H1 (cell line): Measurements from ENCODE around the gene HPS3. TPM values are rescaled to one million over a fixed set of nuclear protein-coding genes. Genes with fewer than 3 reads are reported as not detected.
A peak's percentile ranks its signal among the peaks of the same experiment; 100 is the strongest.

Experiments
- BCL11A ChIP-seq, 2 experiments: IDR thresholded peaks; one replicate each; pipeline ENCODE4 v1.6.1; 2011; ENCODE audit warnings: low read depth in 2 of 2, low read length in 2 of 2, mild to moderate bottlenecking in 2 of 2
- BRCA1 ChIP-seq: IDR thresholded peaks from 2 replicates; pipeline ENCODE4 v1.6.1; 2012; ENCODE audit warnings: low read depth, low read length, improper control_type of control experiment
- CREB1 ChIP-seq: IDR thresholded peaks from 2 replicates; pipeline ENCODE4 v1.6.1; 2012; ENCODE audit warnings: inconsistent platforms
- FOSL1 ChIP-seq: IDR thresholded peaks from 2 replicates; pipeline ENCODE4 v1.6.1; 2011; ENCODE audit warnings: mild to moderate bottlenecking, low read depth, low read length, moderate library complexity; ENCODE audit not compliant: insufficient read depth
- POLR2A ChIP-seq, 2 experiments: IDR thresholded peaks; 1 replicate in 1 of 2; 2 replicates in 1 of 2; pipeline ENCODE4 v1.6.1; 2011; ENCODE audit warnings: low read depth in 2 of 2, low read length in 2 of 2, mild to moderate bottlenecking in 2 of 2; ENCODE audit errors: control extremely low read depth in 1 of 2
- POLR2AphosphoS5 ChIP-seq: IDR thresholded peaks from 2 replicates; pipeline ENCODE4 v1.6.1; 2011; ENCODE audit warnings: low read depth, low read length
- RXRA ChIP-seq: IDR thresholded peaks from 2 replicates; pipeline ENCODE4 v1.6.1; 2011; ENCODE audit warnings: low read depth, mild to moderate bottlenecking, low read length, moderate library complexity; ENCODE audit not compliant: insufficient read depth
- SUZ12 ChIP-seq: fragments of 200-600 bp; sonication (generic); IDR thresholded peaks from 2 replicates; pipeline ENCODE4 v1.6.1; 2012; ENCODE audit warnings: mild to moderate bottlenecking, inconsistent platforms, low read length, moderate library complexity, mixed read lengths
- TAF1 ChIP-seq: IDR thresholded peaks from 2 replicates; pipeline ENCODE4 v1.6.1; 2011; ENCODE audit warnings: mild to moderate bottlenecking, low read depth, low read length
- TBP ChIP-seq: IDR thresholded peaks from 2 replicates; pipeline ENCODE4 v1.6.1; 2011; ENCODE audit warnings: low read depth, low read length, improper control_type of control experiment
- TCF12 ChIP-seq: IDR thresholded peaks from 2 replicates; pipeline ENCODE4 v1.6.1; 2011; ENCODE audit warnings: low read depth, mild to moderate bottlenecking, low read length
- TEAD4 ChIP-seq: IDR thresholded peaks from 2 replicates; pipeline ENCODE4 v1.6.1; 2012; ENCODE audit warnings: low read depth, low read length, inconsistent platforms, mixed read lengths
- polyA plus RNA-seq, 7 experiments: library from polyadenylated mRNA; depleted of rRNA in 3 of 7; stranded (reverse) in 5 of 7; unstranded in 2 of 7; fragments of >200 nt in 5 of 7; fragments of 200-250 nt in 2 of 7; gene quantifications; 1 replicate in 5 of 7; 2 replicates in 1 of 7; 4 replicates in 1 of 7; pipeline versions ENCODE4 v1.2.1 to v1.2.3, GENCODE V29; 2011 to 2013; ENCODE audit warnings: missing spikeins in 2 of 7, mixed read lengths in 2 of 7
- total RNA-seq: library from RNA; stranded (reverse); fragmentation: NEBNext Ultra II Directional; extraction: Animal tissue kit (Norgen Biotek cat#: 25700); gene quantifications from 2 replicates; pipeline ENCODE4 v1.2.1, GENCODE V29; 2021
- TF ChIP-seq, protein P1 (sequence below): fragments of 300-600 bp; sonication (generic); IDR thresholded peaks from 2 replicates; pipeline ENCODE4 v1.7.1; 2012; ENCODE audit warnings: low read length, moderate library complexity, mild to moderate bottlenecking, inconsistent platforms; ENCODE audit not compliant: insufficient replicate concordance

The HPS3 gene
- total and polyA plus RNA-seq, 2 of the 8 experiments (the other 6 are each of a cell fraction or from before 2014, with no cell fraction given): 23.7 to 48.7 TPM

- TF ChIP-seq TAF1 (peak; percentile 53; the same call in 1 of the 2 replicates), BCL11A (IDR thresholded peaks at IDR 0.05; ENCODE audit: low read depth in 2 of 2, low read length in 2 of 2) (peak in 1 of 2 experiments; percentile 24), POLR2AphosphoS5 (peak; percentile 91), BRCA1 (no peak), RXRA (no peak), TEAD4 (0 out of 2 replicates have a peak, but pooled peaks have one; percentile 19), CREB1 (no peak), POLR2A (IDR thresholded peaks at IDR 0.05; ENCODE audit: control extremely low read depth in 1 of 2, low read depth in 2 of 2, low read length in 2 of 2) (peak; percentile 23 to 45; a peak in 2 of 3 replicates), FOSL1 (no peak), TCF12 (0 out of 2 replicates have a peak, but pooled peaks have one; percentile 62), SUZ12 (no peak), TBP (peak; percentile 17; the same call in 1 of the 2 replicates)
- TF ChIP-seq, protein P1, sequence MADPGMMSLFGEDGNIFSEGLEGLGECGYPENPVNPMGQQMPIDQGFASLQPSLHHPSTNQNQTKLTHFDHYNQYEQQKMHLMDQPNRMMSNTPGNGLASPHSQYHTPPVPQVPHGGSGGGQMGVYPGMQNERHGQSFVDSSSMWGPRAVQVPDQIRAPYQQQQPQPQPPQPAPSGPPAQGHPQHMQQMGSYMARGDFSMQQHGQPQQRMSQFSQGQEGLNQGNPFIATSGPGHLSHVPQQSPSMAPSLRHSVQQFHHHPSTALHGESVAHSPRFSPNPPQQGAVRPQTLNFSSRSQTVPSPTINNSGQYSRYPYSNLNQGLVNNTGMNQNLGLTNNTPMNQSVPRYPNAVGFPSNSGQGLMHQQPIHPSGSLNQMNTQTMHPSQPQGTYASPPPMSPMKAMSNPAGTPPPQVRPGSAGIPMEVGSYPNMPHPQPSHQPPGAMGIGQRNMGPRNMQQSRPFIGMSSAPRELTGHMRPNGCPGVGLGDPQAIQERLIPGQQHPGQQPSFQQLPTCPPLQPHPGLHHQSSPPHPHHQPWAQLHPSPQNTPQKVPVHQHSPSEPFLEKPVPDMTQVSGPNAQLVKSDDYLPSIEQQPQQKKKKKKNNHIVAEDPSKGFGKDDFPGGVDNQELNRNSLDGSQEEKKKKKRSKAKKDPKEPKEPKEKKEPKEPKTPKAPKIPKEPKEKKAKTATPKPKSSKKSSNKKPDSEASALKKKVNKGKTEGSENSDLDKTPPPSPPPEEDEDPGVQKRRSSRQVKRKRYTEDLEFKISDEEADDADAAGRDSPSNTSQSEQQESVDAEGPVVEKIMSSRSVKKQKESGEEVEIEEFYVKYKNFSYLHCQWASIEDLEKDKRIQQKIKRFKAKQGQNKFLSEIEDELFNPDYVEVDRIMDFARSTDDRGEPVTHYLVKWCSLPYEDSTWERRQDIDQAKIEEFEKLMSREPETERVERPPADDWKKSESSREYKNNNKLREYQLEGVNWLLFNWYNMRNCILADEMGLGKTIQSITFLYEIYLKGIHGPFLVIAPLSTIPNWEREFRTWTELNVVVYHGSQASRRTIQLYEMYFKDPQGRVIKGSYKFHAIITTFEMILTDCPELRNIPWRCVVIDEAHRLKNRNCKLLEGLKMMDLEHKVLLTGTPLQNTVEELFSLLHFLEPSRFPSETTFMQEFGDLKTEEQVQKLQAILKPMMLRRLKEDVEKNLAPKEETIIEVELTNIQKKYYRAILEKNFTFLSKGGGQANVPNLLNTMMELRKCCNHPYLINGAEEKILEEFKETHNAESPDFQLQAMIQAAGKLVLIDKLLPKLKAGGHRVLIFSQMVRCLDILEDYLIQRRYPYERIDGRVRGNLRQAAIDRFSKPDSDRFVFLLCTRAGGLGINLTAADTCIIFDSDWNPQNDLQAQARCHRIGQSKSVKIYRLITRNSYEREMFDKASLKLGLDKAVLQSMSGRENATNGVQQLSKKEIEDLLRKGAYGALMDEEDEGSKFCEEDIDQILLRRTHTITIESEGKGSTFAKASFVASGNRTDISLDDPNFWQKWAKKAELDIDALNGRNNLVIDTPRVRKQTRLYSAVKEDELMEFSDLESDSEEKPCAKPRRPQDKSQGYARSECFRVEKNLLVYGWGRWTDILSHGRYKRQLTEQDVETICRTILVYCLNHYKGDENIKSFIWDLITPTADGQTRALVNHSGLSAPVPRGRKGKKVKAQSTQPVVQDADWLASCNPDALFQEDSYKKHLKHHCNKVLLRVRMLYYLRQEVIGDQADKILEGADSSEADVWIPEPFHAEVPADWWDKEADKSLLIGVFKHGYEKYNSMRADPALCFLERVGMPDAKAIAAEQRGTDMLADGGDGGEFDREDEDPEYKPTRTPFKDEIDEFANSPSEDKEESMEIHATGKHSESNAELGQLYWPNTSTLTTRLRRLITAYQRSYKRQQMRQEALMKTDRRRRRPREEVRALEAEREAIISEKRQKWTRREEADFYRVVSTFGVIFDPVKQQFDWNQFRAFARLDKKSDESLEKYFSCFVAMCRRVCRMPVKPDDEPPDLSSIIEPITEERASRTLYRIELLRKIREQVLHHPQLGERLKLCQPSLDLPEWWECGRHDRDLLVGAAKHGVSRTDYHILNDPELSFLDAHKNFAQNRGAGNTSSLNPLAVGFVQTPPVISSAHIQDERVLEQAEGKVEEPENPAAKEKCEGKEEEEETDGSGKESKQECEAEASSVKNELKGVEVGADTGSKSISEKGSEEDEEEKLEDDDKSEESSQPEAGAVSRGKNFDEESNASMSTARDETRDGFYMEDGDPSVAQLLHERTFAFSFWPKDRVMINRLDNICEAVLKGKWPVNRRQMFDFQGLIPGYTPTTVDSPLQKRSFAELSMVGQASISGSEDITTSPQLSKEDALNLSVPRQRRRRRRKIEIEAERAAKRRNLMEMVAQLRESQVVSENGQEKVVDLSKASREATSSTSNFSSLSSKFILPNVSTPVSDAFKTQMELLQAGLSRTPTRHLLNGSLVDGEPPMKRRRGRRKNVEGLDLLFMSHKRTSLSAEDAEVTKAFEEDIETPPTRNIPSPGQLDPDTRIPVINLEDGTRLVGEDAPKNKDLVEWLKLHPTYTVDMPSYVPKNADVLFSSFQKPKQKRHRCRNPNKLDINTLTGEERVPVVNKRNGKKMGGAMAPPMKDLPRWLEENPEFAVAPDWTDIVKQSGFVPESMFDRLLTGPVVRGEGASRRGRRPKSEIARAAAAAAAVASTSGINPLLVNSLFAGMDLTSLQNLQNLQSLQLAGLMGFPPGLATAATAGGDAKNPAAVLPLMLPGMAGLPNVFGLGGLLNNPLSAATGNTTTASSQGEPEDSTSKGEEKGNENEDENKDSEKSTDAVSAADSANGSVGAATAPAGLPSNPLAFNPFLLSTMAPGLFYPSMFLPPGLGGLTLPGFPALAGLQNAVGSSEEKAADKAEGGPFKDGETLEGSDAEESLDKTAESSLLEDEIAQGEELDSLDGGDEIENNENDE: no peak
These were observed 68.2 kb downstream of the HPS3 start (continued) for GRCh38 chr3:149197669-149198068.
